Activated naive CD4-positive, alpha-beta T cell treated with anti-CD3 and anti-CD28 coated beads for 36 hours (primary cell): ENCODE results near the gene ARHGEF3. TPM values are rescaled to one million over a fixed set of nuclear protein-coding genes. Genes with fewer than 3 reads are reported as not detected.

ENCODE experiments used
- CTCF ChIA-PET: fragments of 350-600 bp; sonication (Branson Sonifier 250); formaldehyde crosslinking; loops from one replicate; lab custom pipeline; 2021; ENCODE audit warnings: antibody characterized with exemption; lab: Charles Lee
- DNase-seq: peaks from one replicate; pipeline ENCODE4 v3.0.0-alpha.2; 2020
- H3K27ac Mint-ChIP-seq: one replicate; pipeline ENCODE4 v1.8.0; 2021; ENCODE audit warnings: mild to moderate bottlenecking, mixed read lengths
- H3K27me3 Mint-ChIP-seq: one replicate; pipeline ENCODE4 v1.8.0; 2021; ENCODE audit warnings: low read depth, mixed read lengths
- H3K36me3 Mint-ChIP-seq: one replicate; pipeline ENCODE4 v1.8.0; 2021; ENCODE audit warnings: low read depth, mixed read lengths
- H3K4me1 Mint-ChIP-seq: one replicate; pipeline ENCODE4 v1.8.0; 2021; ENCODE audit warnings: low read depth, mixed read lengths
- H3K4me3 Mint-ChIP-seq: one replicate; pipeline ENCODE4 v1.8.0; 2021; ENCODE audit warnings: mild to moderate bottlenecking, moderate library complexity, mixed read lengths
- H3K9me3 Mint-ChIP-seq: one replicate; pipeline ENCODE4 v1.8.0; 2021; ENCODE audit warnings: mixed read lengths
- intact Hi-C: fragments of 100-400 bp; cut with micrococcal nuclease; formaldehyde crosslinking; loops from one replicate; pipeline ENCODE4 v1.15.1; 2023
- total RNA-seq, 2 experiments: library from RNA; stranded (reverse); gene quantifications; one replicate each; pipeline ENCODE4 v1.2.3, GENCODE V29; 2021

ARHGEF3 gene
- total RNA-seq, 2 experiments from 2014 or later = 36.4 to 37.7 TPM

DNA sequence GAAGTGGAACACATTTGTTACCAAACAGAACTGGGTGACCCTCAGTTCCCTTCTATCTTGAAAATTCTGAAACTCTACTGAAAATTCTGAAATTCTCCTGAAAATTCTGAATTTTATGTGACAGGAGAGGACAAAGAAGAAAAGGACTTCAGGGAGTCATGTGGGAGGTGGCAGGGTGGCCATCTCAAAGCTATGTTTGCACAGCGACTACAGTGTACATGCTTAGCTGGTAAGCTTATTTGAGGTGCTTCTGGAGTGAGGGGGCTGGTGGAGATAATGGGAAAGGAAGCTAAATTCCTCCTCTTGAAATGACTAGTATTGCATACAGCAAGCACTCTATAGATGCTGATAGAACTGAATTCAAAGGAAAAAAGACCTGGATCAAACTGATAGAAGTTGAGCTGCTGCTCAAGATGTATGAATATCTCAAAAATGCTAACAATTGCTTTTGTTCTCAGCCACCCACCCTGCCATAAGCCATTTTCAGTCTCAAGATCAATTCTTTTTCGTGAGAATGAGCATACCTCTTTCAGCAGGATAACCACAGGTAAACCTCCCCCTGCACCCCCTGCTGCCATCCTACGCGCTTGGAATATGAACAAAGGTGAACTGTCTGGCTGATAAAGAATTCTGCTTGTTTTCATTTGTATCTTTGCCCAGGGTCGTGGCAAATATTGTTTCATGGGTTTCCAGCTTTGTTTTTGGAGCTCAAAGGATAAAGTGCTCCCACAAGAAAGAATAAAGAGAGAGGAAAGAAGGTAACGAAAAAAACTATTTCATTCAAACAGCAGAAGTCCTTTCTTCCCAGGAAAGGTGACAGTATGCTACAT lies 16.6 kb upstream of the ARHGEF3 start:
- intact Hi-C loops = no loop called here
- DNase-seq = no peak
- H3K27me3 Mint-ChIP-seq = no peaks in the 10 kb centered on the region
- CTCF ChIA-PET = interaction anchor here (0.8 to 9.7 kb wide), 7 partner anchors 17 to 282 kb away, joined by 3 to 105 read pairs (median 3); partner anchors contain the start of gene ARHGEF3
- H3K27ac Mint-ChIP-seq = no peak overlapping the region
- no peaks in the 10 kb centered on the region for H3K36me3 Mint-ChIP-seq
- H3K9me3 Mint-ChIP-seq = no peaks in the 10 kb centered on the region
- peaks cover 51% of the 10 kb centered on the region for H3K4me1 Mint-ChIP-seq
- no peak overlapping the region for H3K4me3 Mint-ChIP-seq

DNA sequence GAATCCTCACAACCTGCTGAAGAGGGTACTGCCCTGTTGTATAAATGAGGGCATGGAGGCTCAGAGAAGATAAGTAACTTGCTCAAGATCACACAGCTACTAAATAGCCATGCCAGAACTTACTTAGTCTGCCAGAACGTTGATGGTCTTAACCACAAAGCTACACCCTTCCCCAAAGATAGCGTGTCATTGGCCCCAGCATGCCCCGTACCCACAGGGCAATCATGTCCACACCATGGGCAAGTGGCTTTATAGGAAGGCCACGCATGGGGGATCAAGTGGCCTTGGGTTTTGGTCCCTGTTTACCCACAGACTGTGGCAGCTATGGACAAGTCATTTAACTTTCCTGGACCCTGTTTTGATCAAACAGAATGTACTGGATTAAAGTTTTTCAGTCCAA lies 15.9 kb upstream of the ARHGEF3 start:
- Mint-ChIP-seq H3K4me1 (peaks cover 53% of the 10 kb centered on the region), H3K9me3 (no peaks in the 10 kb centered on the region), H3K27me3 (no peaks in the 10 kb centered on the region), H3K27ac (no peak overlapping the region), H3K36me3 (no peaks in the 10 kb centered on the region), H3K4me3 (no peak overlapping the region)
- no peak for DNase-seq
- CTCF ChIA-PET = interaction anchor here (0.8 to 9.7 kb wide), 8 partner anchors 8 to 283 kb away, joined by 3 to 105 read pairs (median 3); partner anchors contain the start of gene ARHGEF3
- intact Hi-C loops = no loop called here

DNA sequence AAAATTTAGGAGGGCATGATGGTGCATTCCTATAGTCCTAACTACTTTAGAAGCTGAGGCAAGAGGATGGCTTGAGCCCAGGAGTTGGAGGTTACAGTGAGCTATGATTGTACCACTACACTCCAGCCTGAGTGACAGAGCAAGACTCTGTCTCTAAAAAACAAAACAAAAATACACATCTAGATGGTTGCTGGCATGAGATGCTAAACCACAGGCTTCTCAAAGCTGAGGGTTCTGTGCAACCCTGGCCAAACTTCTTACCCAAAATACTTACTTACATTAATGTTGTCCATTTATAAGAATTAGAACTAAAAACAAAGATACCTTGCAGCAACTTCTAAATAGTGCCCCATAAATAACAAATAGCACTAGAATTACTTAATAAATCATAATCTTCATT lies 14.3 kb upstream of the ARHGEF3 start:
- Mint-ChIP-seq H3K27me3 (no peaks in the 10 kb centered on the region), H3K36me3 (no peaks in the 10 kb centered on the region), H3K4me3 (no peak overlapping the region), H3K4me1 (peaks cover 65% of the 10 kb centered on the region), H3K27ac (no peak overlapping the region), H3K9me3 (no peaks in the 10 kb centered on the region)
- intact Hi-C loops = no loop called here
- CTCF ChIA-PET = interaction anchor here (1.0 to 9.7 kb wide), 4 partner anchors 8 to 172 kb away, joined by 3 to 105 read pairs (median 6); partner anchors contain the start of gene ARHGEF3
- no peak for DNase-seq

DNA sequence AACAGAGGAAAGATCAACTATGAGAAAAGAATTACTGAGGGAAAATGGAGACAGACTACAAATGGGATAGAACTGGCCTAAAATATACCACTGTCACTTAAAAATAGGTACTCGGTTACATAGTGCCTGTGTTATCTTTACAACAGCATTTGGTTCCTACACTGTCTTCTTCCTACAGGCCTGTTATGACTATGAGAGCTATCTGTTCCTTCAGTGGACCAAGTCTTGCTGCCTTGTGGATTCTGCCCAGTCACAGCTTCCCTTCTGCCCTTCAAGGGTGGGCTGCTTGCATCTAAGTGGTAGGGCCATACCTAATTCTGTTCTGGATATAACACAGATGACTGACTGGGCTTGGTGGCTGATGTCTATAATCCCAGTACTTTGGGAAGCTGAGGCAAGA lies 13.8 kb upstream of the ARHGEF3 start:
- Mint-ChIP-seq H3K36me3 (no peaks in the 10 kb centered on the region), H3K4me1 (peaks cover 70% of the 10 kb centered on the region), H3K4me3 (no peak overlapping the region), H3K27ac (no peak overlapping the region), H3K9me3 (no peaks in the 10 kb centered on the region), H3K27me3 (no peaks in the 10 kb centered on the region)
- CTCF ChIA-PET = interaction anchor here (0.6 to 9.7 kb wide), 5 partner anchors 8 to 1456 kb away, joined by 3 to 105 read pairs (median 6); partner anchors contain the start of gene ARHGEF3
- no peak for DNase-seq
- intact Hi-C loops = no loop called here

DNA sequence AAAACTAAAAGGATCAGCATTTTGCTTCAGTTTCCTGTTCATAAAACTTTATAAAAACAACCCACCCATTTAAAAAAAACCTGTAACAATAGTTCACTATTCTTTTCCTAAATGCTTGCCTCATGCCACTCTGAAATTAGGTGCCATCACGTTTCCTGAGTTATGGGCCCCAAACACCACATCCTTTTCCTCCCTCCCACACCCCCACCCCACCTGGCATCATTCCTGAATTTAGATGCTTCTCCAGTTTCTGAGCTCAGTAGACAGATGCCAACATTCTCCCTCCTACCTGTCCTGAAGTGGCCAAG lies 11.9 kb upstream of the ARHGEF3 start:
- intact Hi-C loops = no loop called here
- Mint-ChIP-seq H3K27ac (no peak overlapping the region), H3K9me3 (no peaks in the 10 kb centered on the region), H3K27me3 (no peaks in the 10 kb centered on the region), H3K4me3 (no peak overlapping the region), H3K36me3 (no peaks in the 10 kb centered on the region), H3K4me1 (peaks cover 60% of the 10 kb centered on the region)
- DNase-seq = no peak
- CTCF ChIA-PET = interaction anchor here (0.6 to 9.7 kb wide), 5 partner anchors 12 to 611 kb away, joined by 3 to 105 read pairs (median 3); partner anchors contain the start of gene ARHGEF3

DNA sequence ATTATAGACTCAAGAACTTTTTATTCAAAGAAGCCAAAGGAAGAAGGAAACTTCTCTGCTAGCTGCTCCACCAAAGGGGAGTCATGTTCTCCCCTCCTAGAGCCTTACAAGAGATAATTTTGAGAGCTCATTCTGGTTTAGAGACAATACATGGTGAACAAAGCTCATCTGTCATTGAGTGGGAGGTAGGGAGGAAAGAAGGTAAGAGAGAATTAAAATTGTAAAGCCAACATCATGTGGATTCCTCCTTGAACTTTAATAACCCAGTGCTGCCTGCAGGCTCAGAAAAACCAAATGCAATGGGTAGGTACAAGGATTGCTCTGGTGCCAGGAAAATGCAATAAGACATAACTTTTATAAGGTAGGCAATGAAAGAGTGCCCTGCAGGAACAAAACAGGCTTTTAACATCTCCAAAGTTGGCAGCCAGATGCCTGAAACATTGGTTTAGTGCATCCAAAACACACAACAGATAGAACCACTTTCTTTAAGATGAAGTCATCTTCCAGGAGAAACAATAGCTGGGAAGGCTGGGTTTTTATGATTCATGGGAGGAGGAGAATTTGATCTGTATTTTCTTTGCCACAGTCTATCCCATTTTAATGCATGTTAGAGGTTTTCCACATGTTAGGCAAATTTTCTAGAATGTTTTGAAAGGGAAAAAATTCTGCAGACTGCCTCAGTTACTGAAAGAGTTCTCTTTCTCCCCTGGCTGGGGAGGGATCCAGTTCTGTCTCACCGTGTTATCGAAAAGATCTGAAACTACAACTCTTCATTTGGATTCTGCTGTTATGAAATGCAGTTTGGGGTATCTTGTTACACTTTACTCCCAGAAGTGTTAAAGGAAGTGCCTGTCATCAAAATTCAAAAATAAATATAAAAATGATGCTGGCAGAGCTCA lies 11.3 kb upstream of the ARHGEF3 start:
- Mint-ChIP-seq H3K27me3 (no peaks in the 10 kb centered on the region), H3K4me1 (peaks cover 54% of the 10 kb centered on the region), H3K9me3 (no peaks in the 10 kb centered on the region), H3K27ac (peak overlapping the region; percentile 7), H3K4me3 (no peak overlapping the region), H3K36me3 (no peaks in the 10 kb centered on the region)
- no peak for DNase-seq
- CTCF ChIA-PET = interaction anchor here (0.6 to 9.7 kb wide), 6 partner anchors 11 to 611 kb away, joined by 3 to 105 read pairs (median 3); partner anchors contain the start of gene ARHGEF3
- intact Hi-C loops = no loop called here

DNA sequence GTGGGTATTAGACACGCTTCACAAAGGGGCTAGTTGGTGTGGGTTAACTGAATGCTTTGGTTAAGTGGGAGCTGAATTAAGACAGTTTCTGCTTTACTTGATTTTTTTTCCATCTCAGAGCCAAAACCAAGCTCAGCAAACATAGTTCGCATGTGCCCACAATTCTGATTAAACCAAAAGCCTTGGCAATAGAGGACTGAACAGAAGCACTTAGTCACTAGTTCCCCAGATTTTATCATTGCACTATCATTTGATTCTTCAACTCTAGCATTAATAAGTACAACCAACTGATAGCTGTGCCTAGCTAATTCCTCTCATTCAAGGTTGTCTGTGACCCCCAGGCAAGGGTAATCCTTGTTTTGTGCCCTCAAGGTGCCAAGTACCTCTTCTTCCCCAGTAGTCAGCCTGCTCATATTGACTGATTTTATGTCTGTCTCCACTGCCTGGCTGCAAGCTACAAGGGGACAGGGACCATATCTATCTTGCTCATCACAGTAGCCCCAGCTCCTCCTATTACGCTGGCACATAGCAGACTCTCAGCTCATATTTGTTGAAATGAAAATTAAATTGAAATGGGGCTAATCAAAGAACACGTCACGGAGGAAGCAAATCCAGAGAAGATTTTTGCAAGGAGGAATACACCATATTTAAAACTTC lies 9.9 kb upstream of the ARHGEF3 start:
- DNase-seq = no peak
- Mint-ChIP-seq H3K4me1 (peaks cover 47% of the 10 kb centered on the region), H3K27ac (no peak overlapping the region), H3K4me3 (no peak overlapping the region), H3K36me3 (no peaks in the 10 kb centered on the region), H3K27me3 (no peaks in the 10 kb centered on the region), H3K9me3 (no peaks in the 10 kb centered on the region)
- CTCF ChIA-PET = interaction anchor here (0.6 to 9.7 kb wide), 8 partner anchors 10 to 177 kb away, joined by 3 to 105 read pairs (median 4); partner anchors contain the start of gene ARHGEF3
- intact Hi-C loops = no loop called here

DNA sequence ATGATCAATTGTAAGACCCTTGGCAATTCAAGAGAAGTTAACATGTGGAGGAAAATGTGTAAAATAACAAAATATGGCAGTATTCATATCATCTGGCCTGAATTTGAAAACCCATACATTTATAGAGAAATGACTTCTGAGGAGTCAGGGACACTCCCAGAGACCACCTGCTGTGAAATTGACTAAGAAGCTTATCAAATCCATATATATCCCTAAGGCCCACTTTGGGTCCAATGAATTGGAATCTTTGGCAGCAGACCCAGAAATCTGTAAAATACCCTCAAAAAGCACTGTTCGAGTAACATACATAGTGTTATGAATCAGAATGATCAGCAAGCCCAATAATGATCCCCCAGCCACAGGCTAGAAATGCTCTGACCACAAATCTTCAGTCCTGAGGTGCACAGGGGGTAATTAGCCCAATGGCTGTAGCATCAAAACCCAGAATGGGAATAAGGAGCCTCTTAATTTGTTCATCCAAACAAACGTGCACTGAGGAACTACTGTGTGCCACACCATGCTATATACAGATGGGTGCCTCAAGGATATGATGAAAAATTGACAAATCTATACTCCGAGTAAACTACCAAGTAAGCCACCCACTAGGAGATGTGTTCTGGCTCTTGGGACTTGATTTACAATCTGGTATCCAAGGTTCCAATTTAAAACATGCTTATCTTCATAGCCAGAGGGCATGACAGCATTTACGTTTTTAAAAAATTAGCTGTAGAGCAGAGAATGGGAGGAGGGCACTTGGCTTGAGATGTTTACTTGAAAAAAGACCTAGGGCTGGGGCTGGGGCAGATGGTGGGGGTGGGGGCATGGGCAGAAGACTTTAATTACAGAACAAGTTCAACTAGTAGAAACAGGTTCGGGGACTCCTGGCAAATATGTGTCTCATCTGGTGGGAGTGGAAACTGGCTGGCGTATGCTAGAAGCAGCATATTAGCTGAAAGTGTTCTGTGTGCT lies 9.1 kb upstream of the ARHGEF3 start:
- H3K36me3 Mint-ChIP-seq = no peaks in the 10 kb centered on the region
- CTCF ChIA-PET = interaction anchor here (1.0 to 9.7 kb wide), 3 partner anchors 9 to 109 kb away, joined by 3 to 105 read pairs (median 3); partner anchors contain the start of gene ARHGEF3
- no peak overlapping the region for H3K27ac Mint-ChIP-seq
- DNase-seq = no peak
- no peak overlapping the region for H3K4me3 Mint-ChIP-seq
- peaks cover 47% of the 10 kb centered on the region for H3K4me1 Mint-ChIP-seq
- no peaks in the 10 kb centered on the region for H3K27me3 Mint-ChIP-seq
- no peaks in the 10 kb centered on the region for H3K9me3 Mint-ChIP-seq
- intact Hi-C loops = no loop called here

DNA sequence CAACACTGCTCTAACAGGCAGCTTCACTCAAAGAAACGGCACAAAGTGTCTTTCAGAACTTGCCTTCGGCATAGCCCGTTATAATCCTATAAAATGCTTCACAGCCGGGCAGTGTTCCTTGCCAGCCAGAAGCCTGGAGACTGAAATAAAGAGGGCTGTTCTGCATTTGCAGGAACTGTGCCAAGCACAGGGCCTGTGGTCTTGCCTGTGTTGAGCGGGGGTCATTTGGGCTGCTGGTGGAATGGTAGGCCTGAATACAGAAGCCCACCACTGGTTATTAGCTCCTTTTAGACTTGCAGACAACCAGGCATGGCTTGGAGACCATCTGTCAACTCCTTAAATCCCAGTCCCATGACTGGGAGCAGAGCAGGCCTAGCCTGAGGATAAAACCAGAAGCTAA lies 4.7 kb upstream of the ARHGEF3 start:
- peaks cover 23% of the 10 kb centered on the region for H3K4me1 Mint-ChIP-seq
- CTCF ChIA-PET = interaction anchor here (1.1 to 10.1 kb wide), 3 partner anchors 8 to 182 kb away, joined by 3 to 147 read pairs (median 105); no protein-coding TSS in a partner anchor
- H3K27ac Mint-ChIP-seq = no peak overlapping the region
- no peak for DNase-seq
- H3K27me3 Mint-ChIP-seq = no peaks in the 10 kb centered on the region
- intact Hi-C loops = no loop called here
- H3K36me3 Mint-ChIP-seq = no peaks in the 10 kb centered on the region
- H3K4me3 Mint-ChIP-seq = no peak overlapping the region
- H3K9me3 Mint-ChIP-seq = no peaks in the 10 kb centered on the region

DNA sequence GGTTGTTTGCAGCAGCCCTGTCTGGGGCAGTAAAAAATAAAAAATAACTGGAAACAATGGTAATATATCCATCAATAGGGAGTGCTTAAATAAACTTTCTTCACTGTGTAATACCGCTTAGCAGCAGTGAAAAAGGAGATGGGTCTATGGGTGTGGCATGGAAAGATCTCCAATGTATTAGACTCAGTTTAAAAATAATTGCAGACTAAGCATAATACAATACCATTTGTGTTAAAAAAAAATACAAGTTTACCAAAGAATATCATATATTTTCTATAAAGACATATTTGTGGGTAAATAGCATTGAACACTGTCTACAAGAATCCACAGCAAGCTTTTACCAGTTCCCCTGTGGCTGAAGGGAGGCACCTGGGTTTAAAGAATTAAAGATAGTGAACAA lies 1.0 kb upstream of the ARHGEF3 start:
- no peaks in the 10 kb centered on the region for H3K27me3 Mint-ChIP-seq
- peak overlapping the region; percentile 72 for H3K4me3 Mint-ChIP-seq
- CTCF ChIA-PET = interaction anchor here (0.9 to 10.1 kb wide), 12 partner anchors 12 to 185 kb away, joined by 3 to 204 read pairs (median 31); no protein-coding TSS in a partner anchor
- no peak overlapping the region for H3K27ac Mint-ChIP-seq
- H3K9me3 Mint-ChIP-seq = no peaks in the 10 kb centered on the region
- intact Hi-C loops = loop anchor here (1.0 to 5.0 kb wide), 3 partner anchors 245 to 460 kb away; partner anchors contain the start of gene CCDC66
- peaks cover 34% of the 10 kb centered on the region for H3K4me1 Mint-ChIP-seq
- no peak for DNase-seq
- H3K36me3 Mint-ChIP-seq = peaks cover 4% of the 10 kb centered on the region
